Right atrium auricular region (tissue), 2 donors: ENCODE measurements around the gene KIAA0825. TPM values are rescaled to one million over a fixed set of nuclear protein-coding genes. Genes with fewer than 3 reads are reported as not detected.

ENCODE experiments used
- DNase-seq: peaks from one replicate; pipeline ENCODE4 v3.0.0-alpha.2; 2019; ENCODE audit warnings: low spot score
- H3K27ac ChIP-seq, 2 donors: fragments of 200-600 bp; sonication (generic); 1 replicate in 1 of 2; 2 replicates in 1 of 2; pipeline ENCODE4 v1.5.1; 2016 to 2019
- H3K27me3 ChIP-seq, 2 donors: fragments of 200-600 bp; sonication (generic); one replicate each; pipeline versions ENCODE4 v1.5.1 to v1.6.0; 2017 to 2019
- H3K36me3 ChIP-seq: fragments of 200-600 bp; sonication (generic); one replicate; pipeline ENCODE4 v1.5.1; 2016
- H3K4me1 ChIP-seq, 2 donors: fragments of 200-600 bp; sonication (generic); one replicate each; pipeline versions ENCODE4 v1.5.1 to v1.6.0; 2017 to 2019
- H3K4me3 ChIP-seq, 2 donors: fragments of 200-600 bp; sonication (generic); 1 replicate in 1 of 2; 2 replicates in 1 of 2; pipeline ENCODE4 v1.5.1; 2017 to 2019; ENCODE audit warnings: mild to moderate bottlenecking in 1 of 2, moderate library complexity in 1 of 2
- H3K9me3 ChIP-seq, 2 donors: fragments of 200-600 bp; sonication (generic); one replicate each; pipeline ENCODE4 v1.5.1; 2019
- CTCF ChIP-seq, 2 donors: fragments of 200-600 bp; sonication (generic); IDR thresholded peaks; one replicate each; pipeline ENCODE4 v1.5.1; 2019; ENCODE audit warnings: antibody characterized with exemption in 2 of 2
- total RNA-seq, 2 donors: library from RNA; depleted of rRNA; stranded (reverse); fragments of >200 nt; gene quantifications; one replicate each; pipeline ENCODE4 v1.1.0, GENCODE V29; 2016

The KIAA0825 gene
- total RNA-seq, 2 donors from 2014 or later, result 2.4 to 4.3 TPM

GRCh38 chr5:94471521-94471920, 146.9 kb downstream of the KIAA0825 start:
- DNase-seq, result no peak
- TF ChIP-seq CTCF (IDR thresholded peaks at IDR 0.05), result no peak
- H3K4me1 ChIP-seq, result no peaks in the 10 kb centered on the region

GRCh38 chr5:94470802-94471201, 147.6 kb downstream of the KIAA0825 start:
- DNase-seq, result no peak
- Histone ChIP-seq H3K36me3 (no peaks in the 10 kb centered on the region), H3K27me3 (no peaks in the 10 kb centered on the region), H3K27ac (no peak overlapping the region), H3K4me3 (no peak overlapping the region), H3K9me3 (no peaks in the 10 kb centered on the region), H3K4me1 (no peaks in the 10 kb centered on the region)
- no peak for TF ChIP-seq CTCF (IDR thresholded peaks at IDR 0.05)

More at GRCh38 chr5:94471521-94471920, 146.9 kb downstream of the KIAA0825 start:
- no peak overlapping the region for H3K27ac ChIP-seq
- no peaks in the 10 kb centered on the region for H3K27me3 ChIP-seq
- H3K4me3 ChIP-seq, result no peak overlapping the region
- no peaks in the 10 kb centered on the region for H3K36me3 ChIP-seq
- no peaks in the 10 kb centered on the region for H3K9me3 ChIP-seq

- Histone ChIP-seq H3K27ac (no peak overlapping the region), H3K4me3 (no peak overlapping the region), H3K4me1 (no peaks in the 10 kb centered on the region), H3K36me3 (no peaks in the 10 kb centered on the region), H3K27me3 (no peaks in the 10 kb centered on the region), H3K9me3 (no peaks in the 10 kb centered on the region)
- no peak for DNase-seq
- no peak for TF ChIP-seq CTCF (IDR thresholded peaks at IDR 0.05)
Measured at GRCh38 chr5:94469894-94470329, 148.5 kb downstream of the KIAA0825 start.

GRCh38 chr5:94467954-94468930, 150.2 kb downstream of the KIAA0825 start:
- no peak for TF ChIP-seq CTCF (IDR thresholded peaks at IDR 0.05)

GRCh38 chr5:94467346-94467953, 151.0 kb downstream of the KIAA0825 start:
- Histone ChIP-seq H3K9me3 (no peaks in the 10 kb centered on the region), H3K27ac (no peak overlapping the region), H3K4me1 (no peaks in the 10 kb centered on the region), H3K27me3 (no peaks in the 10 kb centered on the region), H3K4me3 (no peak overlapping the region), H3K36me3 (no peaks in the 10 kb centered on the region)
- no peak for TF ChIP-seq CTCF (IDR thresholded peaks at IDR 0.05)
- DNase-seq, result no peak

More at GRCh38 chr5:94467954-94468930, 150.2 kb downstream of the KIAA0825 start:
- Histone ChIP-seq H3K27me3 (no peaks in the 10 kb centered on the region), H3K36me3 (no peaks in the 10 kb centered on the region), H3K4me3 (no peak overlapping the region), H3K4me1 (no peaks in the 10 kb centered on the region), H3K9me3 (no peaks in the 10 kb centered on the region), H3K27ac (no peak overlapping the region)
- no peak for DNase-seq
